ENCODE data around the gene ZBTB44.
"Not testable (repeated sequence)": the region's sequence is repeated elsewhere in the genome, so short reads cannot be mapped to it uniquely, and the experiment has no call there.

ZBTB44 gene

GRCh38 chr11:130241713-130242112, 73.0 kb downstream of the ZBTB44 start:
- Histone ChIP-seq H3K36me3 (0 out of 2 replicates have a peak, but pooled peaks cover 3% of the 10 kb centered on the region), H3K27me3 (no peaks in the 10 kb centered on the region), H3K4me3 (ENCODE audit: low read depth, low read length) (no peak overlapping the region), H3K4me1 (no peaks in the 10 kb centered on the region), H3K9me3 (no peaks in the 10 kb centered on the region)
- no peak for TF ChIP-seq CTCF (IDR thresholded peaks at IDR 0.05; ENCODE audit: low read depth, low read length)
- no peak for DNase-seq

DNA sequence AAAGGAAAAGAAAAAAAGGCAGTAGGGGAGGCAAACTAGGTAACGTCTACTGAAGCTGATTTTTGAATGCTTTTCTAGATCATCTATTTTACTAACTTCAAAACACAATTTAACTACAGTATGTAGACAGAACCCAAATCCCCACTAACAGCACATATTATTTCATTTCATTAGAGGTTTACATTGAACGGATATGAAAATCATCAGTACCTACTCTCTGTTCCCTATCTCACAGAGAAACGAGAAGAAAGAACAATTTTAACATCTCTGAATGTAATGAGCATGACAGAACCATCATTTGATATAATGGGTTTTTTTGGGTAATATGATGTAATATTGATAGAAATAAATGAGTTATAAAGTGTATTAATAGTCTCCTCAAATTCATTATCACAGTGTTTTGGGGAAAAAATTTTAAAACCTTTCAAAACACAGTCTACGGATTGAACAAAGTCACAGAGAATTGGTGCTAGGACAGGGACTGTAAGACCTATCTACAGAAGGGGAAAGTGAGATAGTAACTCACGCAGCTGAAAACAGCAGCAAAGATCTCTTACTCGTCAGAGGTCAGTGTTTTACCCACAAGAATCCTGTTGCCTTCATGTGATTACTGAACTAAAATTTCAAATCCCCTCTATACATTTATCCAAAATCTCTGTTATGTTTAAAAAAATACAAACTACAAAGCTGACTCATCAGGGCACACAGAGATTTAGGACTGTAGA, 77.3 kb downstream of the ZBTB44 start:
- Histone ChIP-seq H3K9me3 (no peaks in the 10 kb centered on the region), H3K4me1 (no peaks in the 10 kb centered on the region), H3K4me3 (ENCODE audit: low read depth, low read length) (no peak overlapping the region), H3K27me3 (no peaks in the 10 kb centered on the region), H3K36me3 (no peaks in the 10 kb centered on the region; the same call in 1 of the 2 replicates)
- no peak for TF ChIP-seq CTCF (IDR thresholded peaks at IDR 0.05; ENCODE audit: low read depth, low read length)
- DNase-seq, result no peak

- Histone ChIP-seq H3K27me3 (no peaks in the 10 kb centered on the region), H3K4me1 (no peaks in the 10 kb centered on the region), H3K4me3 (ENCODE audit: low read depth, low read length) (no peak overlapping the region), H3K9me3 (no peaks in the 10 kb centered on the region), H3K36me3 (no peaks in the 10 kb centered on the region; the same call in 1 of the 2 replicates)
- TF ChIP-seq CTCF (IDR thresholded peaks at IDR 0.05; ENCODE audit: low read depth, low read length), result no peak
- no peak for DNase-seq
These were observed 80.4 kb downstream of the ZBTB44 start for GRCh38 chr11:130234315-130234714.

- not testable (repeated sequence) for H3K36me3 ChIP-seq
These were observed 80.8 kb downstream of the ZBTB44 start for GRCh38 chr11:130233888-130234287.

GRCh38 chr11:130233486-130233885, 81.2 kb downstream of the ZBTB44 start:
- not testable (repeated sequence) for H3K36me3 ChIP-seq; H3K9me3 ChIP-seq; H3K27me3 ChIP-seq; H3K4me1 ChIP-seq; DNase-seq; H3K4me3 ChIP-seq (ENCODE audit: low read depth, low read length)

More at GRCh38 chr11:130233888-130234287, 80.8 kb downstream of the ZBTB44 start:
- H3K4me3 ChIP-seq (ENCODE audit: low read depth, low read length); H3K9me3 ChIP-seq; H3K27me3 ChIP-seq; DNase-seq; H3K4me1 ChIP-seq: not testable (repeated sequence)

DNA sequence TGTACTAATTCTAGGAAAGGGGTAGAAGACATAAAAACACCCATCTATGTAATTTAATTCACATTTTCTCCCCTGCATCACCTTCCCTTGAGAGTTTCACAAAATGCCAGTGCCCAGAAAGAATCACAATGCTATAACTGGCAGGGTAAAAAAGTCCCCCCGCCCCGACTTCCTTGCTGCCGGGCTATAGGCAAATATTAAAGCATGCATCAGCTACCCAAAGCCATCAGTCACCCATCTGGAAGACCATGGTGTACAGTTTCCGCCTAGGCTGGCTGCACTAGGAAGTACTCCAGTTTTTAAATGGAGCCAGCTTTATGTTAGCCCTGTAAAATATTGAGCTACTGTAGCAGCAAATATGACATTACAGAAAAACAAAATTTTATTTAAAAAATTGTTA, 87.3 kb downstream of the ZBTB44 start:
- no peaks in the 10 kb centered on the region for H3K27me3 ChIP-seq
- no peaks in the 10 kb centered on the region for H3K36me3 ChIP-seq
- no peaks in the 10 kb centered on the region for H3K4me1 ChIP-seq
- no peak for TF ChIP-seq CTCF (IDR thresholded peaks at IDR 0.05; ENCODE audit: low read depth, low read length)
- H3K4me3 ChIP-seq (ENCODE audit: low read depth, low read length), result no peak overlapping the region
- no peaks in the 10 kb centered on the region for H3K9me3 ChIP-seq
- DNase-seq, result no peak

- Histone ChIP-seq H3K36me3 (no peaks in the 10 kb centered on the region), H3K4me1 (no peaks in the 10 kb centered on the region), H3K9me3 (no peaks in the 10 kb centered on the region), H3K27me3 (no peaks in the 10 kb centered on the region), H3K4me3 (ENCODE audit: low read depth, low read length) (no peak overlapping the region)
- no peak for DNase-seq
- no peak for TF ChIP-seq CTCF (IDR thresholded peaks at IDR 0.05; ENCODE audit: low read depth, low read length)
These were observed 91.3 kb downstream of the ZBTB44 start for GRCh38 chr11:130223291-130223971.

Data from BE2C (cell line).